ENCODE data around the gene PARM1. TPM values are rescaled to one million over a fixed set of nuclear protein-coding genes. Genes with fewer than 3 reads are reported as not detected.

PARM1 gene
- total and polyA plus RNA-seq, 2 of the 4 experiments (the other 2 are of a cell fraction): 0.07 to 0.18 TPM

DNA sequence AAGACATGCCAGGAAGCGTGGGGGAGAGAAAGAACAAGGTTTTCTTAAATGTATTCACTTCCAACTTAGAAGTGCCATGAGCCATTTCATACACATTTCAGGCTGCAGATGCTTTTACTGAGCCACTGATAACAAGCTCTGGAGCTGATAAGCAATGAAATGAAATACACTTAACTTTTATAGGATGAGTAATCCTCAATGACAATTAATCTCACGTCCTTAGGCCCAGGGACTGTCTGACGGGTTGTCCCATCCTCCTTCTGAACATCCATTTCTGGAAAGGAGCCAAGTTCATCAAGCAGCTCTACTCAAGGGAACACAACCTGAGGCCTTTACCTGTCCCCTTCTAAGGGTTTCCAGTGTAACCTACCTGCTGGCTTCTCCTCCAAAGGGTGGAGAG lies 121.2 kb downstream of the PARM1 start:
- no peak for TF ChIP-seq SMC3 (IDR thresholded peaks at IDR 0.05; ENCODE audit: low read depth, low read length)
- no peak for TF ChIP-seq FOS (IDR thresholded peaks at IDR 0.05; ENCODE audit: low read depth, low read length)
- TF ChIP-seq MXI1 (IDR thresholded peaks at IDR 0.05; ENCODE audit: borderline replicate concordance, low read depth, low read length): no peak
- TF ChIP-seq BHLHE40 (IDR thresholded peaks at IDR 0.05; ENCODE audit: low read depth, low read length): no peak
- TF ChIP-seq MAFK (IDR thresholded peaks at IDR 0.05; ENCODE audit: low read depth, low read length): no peak
- no peak for TF ChIP-seq CHD1 (IDR thresholded peaks at IDR 0.05; ENCODE audit: low read depth, low read length)
- no peak for TF ChIP-seq POLR2A (IDR thresholded peaks at IDR 0.05; ENCODE audit: low read depth, low read length)
- TF ChIP-seq RAD21 (IDR thresholded peaks at IDR 0.05; ENCODE audit: low read length): no peak
- TF ChIP-seq RCOR1 (IDR thresholded peaks at IDR 0.05; ENCODE audit: insufficient replicate concordance, low read length): no peak
- TF ChIP-seq, protein P1, sequence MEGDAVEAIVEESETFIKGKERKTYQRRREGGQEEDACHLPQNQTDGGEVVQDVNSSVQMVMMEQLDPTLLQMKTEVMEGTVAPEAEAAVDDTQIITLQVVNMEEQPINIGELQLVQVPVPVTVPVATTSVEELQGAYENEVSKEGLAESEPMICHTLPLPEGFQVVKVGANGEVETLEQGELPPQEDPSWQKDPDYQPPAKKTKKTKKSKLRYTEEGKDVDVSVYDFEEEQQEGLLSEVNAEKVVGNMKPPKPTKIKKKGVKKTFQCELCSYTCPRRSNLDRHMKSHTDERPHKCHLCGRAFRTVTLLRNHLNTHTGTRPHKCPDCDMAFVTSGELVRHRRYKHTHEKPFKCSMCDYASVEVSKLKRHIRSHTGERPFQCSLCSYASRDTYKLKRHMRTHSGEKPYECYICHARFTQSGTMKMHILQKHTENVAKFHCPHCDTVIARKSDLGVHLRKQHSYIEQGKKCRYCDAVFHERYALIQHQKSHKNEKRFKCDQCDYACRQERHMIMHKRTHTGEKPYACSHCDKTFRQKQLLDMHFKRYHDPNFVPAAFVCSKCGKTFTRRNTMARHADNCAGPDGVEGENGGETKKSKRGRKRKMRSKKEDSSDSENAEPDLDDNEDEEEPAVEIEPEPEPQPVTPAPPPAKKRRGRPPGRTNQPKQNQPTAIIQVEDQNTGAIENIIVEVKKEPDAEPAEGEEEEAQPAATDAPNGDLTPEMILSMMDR (conservative IDR thresholded peaks at IDR 0.05; ENCODE audit: low read depth, low read length): no peak
- TF ChIP-seq MAZ (IDR thresholded peaks at IDR 0.05; ENCODE audit: borderline replicate concordance, low read depth, low read length): no peak
- TF ChIP-seq CEBPB (IDR thresholded peaks at IDR 0.05; ENCODE audit: low read depth, low read length): no peak
- TF ChIP-seq, protein P2, sequence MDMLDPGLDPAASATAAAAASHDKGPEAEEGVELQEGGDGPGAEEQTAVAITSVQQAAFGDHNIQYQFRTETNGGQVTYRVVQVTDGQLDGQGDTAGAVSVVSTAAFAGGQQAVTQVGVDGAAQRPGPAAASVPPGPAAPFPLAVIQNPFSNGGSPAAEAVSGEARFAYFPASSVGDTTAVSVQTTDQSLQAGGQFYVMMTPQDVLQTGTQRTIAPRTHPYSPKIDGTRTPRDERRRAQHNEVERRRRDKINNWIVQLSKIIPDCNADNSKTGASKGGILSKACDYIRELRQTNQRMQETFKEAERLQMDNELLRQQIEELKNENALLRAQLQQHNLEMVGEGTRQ (IDR thresholded peaks at IDR 0.05; ENCODE audit: low read depth, low read length): no peak
- TF ChIP-seq RFX5 (IDR thresholded peaks at IDR 0.05; ENCODE audit: low read depth, low read length): no peak
- no peak for TF ChIP-seq NFE2L2 (IDR thresholded peaks at IDR 0.05; ENCODE audit: low read depth, low read length)
- TF ChIP-seq, protein P3, sequence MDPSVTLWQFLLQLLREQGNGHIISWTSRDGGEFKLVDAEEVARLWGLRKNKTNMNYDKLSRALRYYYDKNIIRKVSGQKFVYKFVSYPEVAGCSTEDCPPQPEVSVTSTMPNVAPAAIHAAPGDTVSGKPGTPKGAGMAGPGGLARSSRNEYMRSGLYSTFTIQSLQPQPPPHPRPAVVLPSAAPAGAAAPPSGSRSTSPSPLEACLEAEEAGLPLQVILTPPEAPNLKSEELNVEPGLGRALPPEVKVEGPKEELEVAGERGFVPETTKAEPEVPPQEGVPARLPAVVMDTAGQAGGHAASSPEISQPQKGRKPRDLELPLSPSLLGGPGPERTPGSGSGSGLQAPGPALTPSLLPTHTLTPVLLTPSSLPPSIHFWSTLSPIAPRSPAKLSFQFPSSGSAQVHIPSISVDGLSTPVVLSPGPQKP (IDR thresholded peaks at IDR 0.05; ENCODE audit: borderline replicate concordance, low read depth, low read length): no peak
- H3K56ac ChIP-seq (ENCODE audit: extremely low read depth, insufficient read depth, low read length): no peak overlapping the region
- intact Hi-C loops (cut with micrococcal nuclease) (no loop called here), in situ Hi-C loops (cut with MboI; ENCODE audit: low sequenced_read_pairs) (no loop called here), dilution Hi-C loops (cut with HindIII; ENCODE audit: low sequenced_read_pairs, unreplicated experiment) (no loop called here)
- no peaks in the 10 kb centered on the region for H3K79me1 ChIP-seq (ENCODE audit: low read depth in 1 of 2, low read length in 2 of 2)
- no peak overlapping the region for H2BK20ac ChIP-seq (ENCODE audit: low read depth, low read length)
- POLR2A ChIA-PET (ENCODE audit: unreplicated experiment): no interaction called here
- CTCF ChIA-PET: no interaction called here
- H3K27ac ChIP-seq (ENCODE audit: insufficient read depth, low read length): no peak overlapping the region
- no peaks in the 10 kb centered on the region for H3K9me1 ChIP-seq (ENCODE audit: insufficient read depth, low read length)
- DNase-seq (no peak), ATAC-seq (ENCODE audit: low read depth) (no peak)
- H3K9me3 ChIP-seq (ENCODE audit: control insufficient read depth, insufficient read depth, low read length): no peaks in the 10 kb centered on the region; the same call in 1 of the 2 replicates
- no peak overlapping the region for H3K14ac ChIP-seq (replicated peaks; ENCODE audit: low read depth, low read length)
- BruUV-seq (replicated peaks): no TSS peak
- no peak overlapping the region for H2AK9ac ChIP-seq (replicated peaks; ENCODE audit: low read depth, low read length, poor library complexity)
- no peak overlapping the region for H3K18ac ChIP-seq (ENCODE audit: low read depth, low read length)
- no peak overlapping the region for H3K9ac ChIP-seq (ENCODE audit: low read depth, low read length)
- no peaks in the 10 kb centered on the region for H4K20me1 ChIP-seq (ENCODE audit: insufficient read depth, low read length)
- H4K5ac ChIP-seq (ENCODE audit: low read depth, low read length): no peak overlapping the region
- no peak overlapping the region for H2AK5ac ChIP-seq (ENCODE audit: low read depth, low read length)
- no peak overlapping the region for H2BK5ac ChIP-seq (ENCODE audit: low read depth, low read length, poor library complexity, severe bottlenecking)
- no CpG with 5 or more reads among the region's 3 CpGs for WGBS, 2 experiments (ENCODE audit: extremely low coverage in 2 of 2, insufficient read length in 1 of 2)
- no peak overlapping the region for H2BK120ac ChIP-seq (ENCODE audit: low read depth, low read length)
- no peak overlapping the region for H2AFZ ChIP-seq (replicated peaks; ENCODE audit: low read length, poor library complexity)
- no peak overlapping the region for H3K23ac ChIP-seq (ENCODE audit: low read depth, low read length)
- no peak overlapping the region for H4K91ac ChIP-seq (ENCODE audit: insufficient read depth, low read depth, low read length)
- H2BK15ac ChIP-seq (ENCODE audit: low read depth, low read length): no peak overlapping the region
- no peak overlapping the region for H4K8ac ChIP-seq (ENCODE audit: low read depth in 2 of 2, low read length in 2 of 2)
- no peak overlapping the region for H3K4me2 ChIP-seq (ENCODE audit: low read depth, low read length)
- no peak overlapping the region for H3K4ac ChIP-seq (ENCODE audit: low read depth, low read length)
- no peaks in the 10 kb centered on the region for H3K4me1 ChIP-seq (ENCODE audit: control insufficient read depth, insufficient read depth, low read length)
- H3K4me3 ChIP-seq (ENCODE audit: insufficient read depth, low read depth, low read length): no peak overlapping the region
- H3K36me3 ChIP-seq (ENCODE audit: control insufficient read depth, insufficient read depth, low read length): no peaks in the 10 kb centered on the region
- no peaks in the 10 kb centered on the region for H3K27me3 ChIP-seq (ENCODE audit: control insufficient read depth, insufficient read depth, low read length)
